Lower leg skin (tissue), 4 donors: ENCODE results near the gene TMA7. TPM values are rescaled to one million over a fixed set of nuclear protein-coding genes. Genes with fewer than 3 reads are reported as not detected.

Source experiments
- DNase-seq, 2 donors: peaks; one replicate each; pipeline ENCODE4 v3.0.0-alpha.2; 2019; ENCODE audit warnings: low spot score in 2 of 2
- H3K4me3 ChIP-seq: fragments of 200-600 bp; sonication (generic); 2 replicates; pipeline ENCODE4 v1.5.1; 2017; ENCODE audit warnings: mild to moderate bottlenecking, low read depth; ENCODE audit not compliant: poor library complexity, severe bottlenecking
- POLR2A ChIP-seq, 2 donors: fragments of 450-650 bp; IDR thresholded peaks; one replicate each; pipeline ENCODE4 v1.6.1; 2016 to 2017; ENCODE audit warnings: antibody characterized with exemption in 2 of 2, mild to moderate bottlenecking in 1 of 2, moderate library complexity in 1 of 2
- WGBS, 2 donors: methylation state at CpG; one replicate each; pipeline ENCODE4 v1.1.5; 2018; 5-methylcytosine and 5-hydroxymethylcytosine counted together
- intact Hi-C: fragments of 100-400 bp; cut with DNase I; formaldehyde crosslinking; loops from one replicate; pipeline ENCODE4 v1.15.0; 2023; ENCODE audit warnings: low total_unique reads
- total RNA-seq, 4 donors: library from RNA; depleted of rRNA; stranded (reverse); fragments of >200 nt; gene quantifications; one replicate each; pipeline ENCODE4 v1.1.0, GENCODE V29; 2016
- TF ChIP-seq, protein P1 (sequence below), 3 donors: fragments of 450-650 bp; IDR thresholded peaks; one replicate each; pipeline ENCODE4 v1.5.1; 2016; ENCODE audit warnings: antibody characterized with exemption in 3 of 3, mild to moderate bottlenecking in 3 of 3, moderate library complexity in 2 of 3

Gene TMA7
- total RNA-seq, 4 donors from 2014 or later = 173 to 271 (median 250) TPM

DNA sequence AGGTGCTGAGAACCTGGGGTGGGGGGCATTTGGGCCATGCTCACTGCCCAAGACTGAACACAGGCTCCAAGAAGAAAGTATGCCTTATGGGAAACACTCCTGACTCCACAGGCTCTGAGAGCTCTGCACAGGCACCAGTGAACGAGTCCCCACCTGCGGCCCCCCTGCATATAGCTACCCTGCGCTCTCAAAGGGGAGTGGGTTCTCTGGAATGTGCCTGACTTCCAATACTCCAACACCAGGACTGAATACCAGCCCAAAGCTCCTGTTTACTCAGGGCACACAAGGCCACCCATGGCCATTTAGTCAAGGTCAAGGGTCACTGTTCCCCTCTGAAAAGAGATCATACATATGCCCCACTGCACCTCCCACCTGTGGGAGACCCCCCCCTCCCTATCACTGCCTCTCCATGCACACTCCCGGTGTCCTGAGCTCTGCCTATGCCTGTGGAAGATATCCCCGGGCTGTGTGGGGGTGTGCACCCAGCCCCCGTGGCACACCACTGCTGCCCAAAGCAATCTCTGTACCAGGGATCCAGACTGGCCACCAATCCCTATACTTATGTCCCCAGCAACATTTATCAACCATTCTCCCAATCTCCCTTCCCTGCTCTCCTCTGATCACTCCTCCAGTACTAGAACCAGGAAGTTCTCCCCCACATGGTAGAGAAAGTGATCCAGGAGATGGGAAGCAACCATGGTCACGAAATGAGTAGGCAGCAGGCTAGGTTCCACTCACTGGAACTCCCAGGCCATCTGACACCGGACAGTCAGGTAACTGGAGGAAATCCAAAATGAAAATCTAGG lies 8.6 kb upstream of the TMA7 start:
- intact Hi-C loops = no loop called here
- 76 to 77% methylated on average over 8 of the region's 8 CpGs for WGBS, 2 donors

DNA sequence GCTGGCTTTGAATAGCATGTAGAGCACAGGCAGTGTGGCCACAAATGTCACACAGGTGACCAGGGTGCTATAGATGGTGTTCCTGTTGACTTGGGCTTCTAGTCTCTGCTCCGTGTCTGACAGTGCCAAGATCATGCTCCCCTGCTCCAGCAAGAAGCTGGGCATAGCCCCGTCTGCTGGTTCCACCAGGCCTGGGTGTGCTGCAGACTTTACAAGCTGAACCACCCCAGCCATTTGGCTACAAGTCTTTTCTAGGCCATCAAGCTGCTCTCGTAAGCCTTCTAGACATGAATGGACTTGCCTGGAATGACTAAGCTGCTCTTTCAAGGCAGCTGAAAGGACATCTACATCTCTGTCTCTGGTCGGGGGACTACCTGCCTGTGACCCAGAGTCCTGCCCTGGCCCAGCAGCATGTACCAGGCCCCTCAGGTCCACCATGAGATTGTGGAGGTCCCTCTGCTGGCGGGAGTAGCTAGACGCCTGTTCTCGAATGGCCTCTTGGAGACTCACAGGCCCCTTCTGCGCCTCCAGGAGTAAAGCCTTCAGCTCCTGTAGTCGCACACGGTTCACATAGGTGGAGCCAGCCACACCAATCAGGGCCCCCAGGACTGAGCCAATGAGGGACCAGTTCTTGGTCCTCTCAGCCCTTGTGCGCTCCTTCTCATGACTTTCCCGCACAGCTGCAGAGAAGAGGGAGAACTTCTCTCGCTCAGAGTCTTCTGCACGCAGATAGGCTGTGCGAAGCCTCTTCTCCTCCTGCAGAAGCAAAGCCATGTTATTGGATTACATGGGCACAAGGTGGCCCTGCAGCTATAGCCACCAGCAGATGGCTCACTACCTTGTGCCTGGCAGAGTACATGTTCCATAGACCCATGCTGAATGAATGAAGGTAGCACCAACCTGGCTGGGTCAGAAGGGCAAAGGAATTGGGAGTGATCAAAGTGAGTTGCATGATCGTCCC lies 7.4 kb upstream of the TMA7 start:
- H3K4me3 ChIP-seq = no peak overlapping the region
- intact Hi-C loops = no loop called here
- 50 to 51% methylated on average over 16 of the region's 16 CpGs for WGBS, 2 donors
- TF ChIP-seq, protein P1, sequence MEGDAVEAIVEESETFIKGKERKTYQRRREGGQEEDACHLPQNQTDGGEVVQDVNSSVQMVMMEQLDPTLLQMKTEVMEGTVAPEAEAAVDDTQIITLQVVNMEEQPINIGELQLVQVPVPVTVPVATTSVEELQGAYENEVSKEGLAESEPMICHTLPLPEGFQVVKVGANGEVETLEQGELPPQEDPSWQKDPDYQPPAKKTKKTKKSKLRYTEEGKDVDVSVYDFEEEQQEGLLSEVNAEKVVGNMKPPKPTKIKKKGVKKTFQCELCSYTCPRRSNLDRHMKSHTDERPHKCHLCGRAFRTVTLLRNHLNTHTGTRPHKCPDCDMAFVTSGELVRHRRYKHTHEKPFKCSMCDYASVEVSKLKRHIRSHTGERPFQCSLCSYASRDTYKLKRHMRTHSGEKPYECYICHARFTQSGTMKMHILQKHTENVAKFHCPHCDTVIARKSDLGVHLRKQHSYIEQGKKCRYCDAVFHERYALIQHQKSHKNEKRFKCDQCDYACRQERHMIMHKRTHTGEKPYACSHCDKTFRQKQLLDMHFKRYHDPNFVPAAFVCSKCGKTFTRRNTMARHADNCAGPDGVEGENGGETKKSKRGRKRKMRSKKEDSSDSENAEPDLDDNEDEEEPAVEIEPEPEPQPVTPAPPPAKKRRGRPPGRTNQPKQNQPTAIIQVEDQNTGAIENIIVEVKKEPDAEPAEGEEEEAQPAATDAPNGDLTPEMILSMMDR (IDR thresholded peaks at IDR 0.05) = no peak
- no peak for TF ChIP-seq POLR2A (IDR thresholded peaks at IDR 0.05)
- DNase-seq = peak in 1 of 2 donors; percentile 45

More for the DNA sequence above, 8.6 kb upstream of the TMA7 start:
- TF ChIP-seq POLR2A (IDR thresholded peaks at IDR 0.05) = no peak
- TF ChIP-seq, protein P1 (IDR thresholded peaks at IDR 0.05) = no peak
- no peak for DNase-seq
- no peak overlapping the region for H3K4me3 ChIP-seq

DNA sequence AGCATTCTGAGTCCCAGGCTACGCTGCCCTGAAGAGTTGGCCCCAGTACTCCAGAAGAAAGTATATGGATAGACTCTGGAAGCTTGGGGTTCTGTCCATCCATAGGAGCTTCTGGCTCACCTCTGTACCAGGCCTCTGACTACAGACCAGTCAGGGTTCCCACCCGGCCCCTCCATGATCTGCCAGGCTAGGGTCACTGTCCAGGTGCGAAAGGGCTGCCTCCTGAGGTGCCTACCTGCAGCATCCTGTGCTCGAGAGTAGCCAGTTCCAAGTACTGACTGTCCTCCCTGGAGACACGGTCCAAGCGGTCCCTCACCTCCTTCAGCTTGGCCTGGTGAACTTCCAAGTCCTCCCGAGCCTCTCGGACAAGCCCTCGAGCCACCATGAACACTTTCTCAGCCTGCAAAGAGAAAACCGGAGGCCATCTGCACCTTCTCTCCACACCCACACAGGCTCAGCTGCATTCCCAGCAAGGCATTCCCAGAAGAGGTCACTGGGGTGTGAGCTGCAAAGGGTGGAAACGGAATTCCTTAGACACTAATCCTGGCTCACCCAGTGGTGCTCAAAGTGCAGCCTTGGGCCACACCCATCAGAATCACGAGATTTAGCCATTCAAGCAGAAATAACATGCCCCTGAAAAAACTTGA lies 6.5 kb upstream of the TMA7 start:
- H3K4me3 ChIP-seq = no peak overlapping the region
- WGBS, 2 donors = 40 to 49% methylated on average over 10 to 12 of the region's 12 CpGs
- TF ChIP-seq, protein P1 (IDR thresholded peaks at IDR 0.05) = no peak
- no peak for TF ChIP-seq POLR2A (IDR thresholded peaks at IDR 0.05)
- intact Hi-C loops = loop anchor here (2.0 kb wide), 1 partner anchor 161 kb away; no protein-coding TSS in a partner anchor
- peak; percentile 80 to 87 for DNase-seq

DNA sequence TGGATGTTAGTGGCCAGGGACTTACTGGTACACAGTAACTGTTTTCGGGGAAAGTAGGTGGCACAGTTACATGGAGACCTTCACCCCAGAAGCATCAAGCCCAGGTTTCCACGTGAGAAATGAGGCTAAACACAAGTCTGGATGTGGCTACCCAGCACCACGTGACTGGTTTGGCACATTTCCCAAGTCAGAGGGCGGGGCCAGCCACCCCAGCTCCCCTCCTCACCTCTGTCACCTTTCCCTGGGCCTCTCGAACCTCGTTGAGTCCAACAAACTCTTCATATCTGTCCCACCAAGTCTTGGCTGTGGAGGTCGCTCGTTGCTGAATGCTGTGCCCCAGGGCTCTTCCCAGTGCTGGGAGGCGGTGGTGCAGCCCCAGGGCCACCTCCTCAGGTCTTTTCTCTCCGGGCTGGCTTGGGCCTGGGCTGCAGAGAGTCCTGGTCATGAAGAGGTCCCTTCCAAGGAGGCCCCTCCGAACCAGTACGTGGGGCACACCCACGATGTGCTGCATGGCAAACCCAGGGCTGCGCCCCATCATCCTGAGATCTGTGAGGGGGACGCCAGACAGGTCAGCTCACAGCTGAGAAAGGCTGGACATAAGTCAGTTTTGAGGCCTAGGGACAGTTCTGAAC lies 5.3 kb upstream of the TMA7 start:
- H3K4me3 ChIP-seq = no peak overlapping the region
- intact Hi-C loops = loop anchor here (2.0 kb wide), 1 partner anchor 162 kb away; no protein-coding TSS in a partner anchor
- WGBS, 2 donors = 43 to 47% methylated on average over 10 to 12 of the region's 15 CpGs
- DNase-seq = peak in 1 of 2 donors; percentile 86
- TF ChIP-seq, protein P1 (IDR thresholded peaks at IDR 0.05) = no peak
- TF ChIP-seq POLR2A (IDR thresholded peaks at IDR 0.05) = no peak

DNA sequence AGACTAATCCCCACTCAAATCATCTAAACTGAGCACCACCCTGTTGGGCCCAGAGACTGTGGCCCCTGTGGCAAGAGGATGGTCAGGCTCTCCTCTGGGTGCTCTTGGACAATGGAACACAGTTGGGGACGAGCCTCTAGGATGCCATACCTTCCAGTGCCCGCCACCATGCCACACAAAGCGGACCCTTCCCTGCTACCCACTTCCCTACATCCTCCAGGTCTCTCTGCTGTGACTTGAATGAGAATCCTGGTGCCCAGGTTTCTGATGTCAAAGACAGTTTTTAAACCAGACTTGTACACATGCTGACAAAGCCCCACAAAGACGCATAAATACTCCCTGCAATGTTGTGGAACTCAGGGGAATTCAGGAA lies 4.8 kb upstream of the TMA7 start:
- TF ChIP-seq POLR2A (IDR thresholded peaks at IDR 0.05) = no peak
- TF ChIP-seq, protein P1 (IDR thresholded peaks at IDR 0.05) = no peak
- DNase-seq = no peak
- intact Hi-C loops = loop anchor here (2.0 kb wide), 1 partner anchor 162 kb away; no protein-coding TSS in a partner anchor
- H3K4me3 ChIP-seq = no peak overlapping the region
- 79 to 84% methylated on average over 4 of the region's 4 CpGs for WGBS, 2 donors
